NCI-H524 (cell line): Measurements from ENCODE around the gene TBCB.
"Not testable (repeated sequence)": the region's sequence is repeated elsewhere in the genome, so short reads cannot be mapped to it uniquely, and the experiment has no call there.

Experiments used
- DNase-seq, 2 experiments: peaks; one replicate each; lab custom pipeline; 2025; lab: John Stamatoyannopoulos, UW

Gene TBCB

DNA sequence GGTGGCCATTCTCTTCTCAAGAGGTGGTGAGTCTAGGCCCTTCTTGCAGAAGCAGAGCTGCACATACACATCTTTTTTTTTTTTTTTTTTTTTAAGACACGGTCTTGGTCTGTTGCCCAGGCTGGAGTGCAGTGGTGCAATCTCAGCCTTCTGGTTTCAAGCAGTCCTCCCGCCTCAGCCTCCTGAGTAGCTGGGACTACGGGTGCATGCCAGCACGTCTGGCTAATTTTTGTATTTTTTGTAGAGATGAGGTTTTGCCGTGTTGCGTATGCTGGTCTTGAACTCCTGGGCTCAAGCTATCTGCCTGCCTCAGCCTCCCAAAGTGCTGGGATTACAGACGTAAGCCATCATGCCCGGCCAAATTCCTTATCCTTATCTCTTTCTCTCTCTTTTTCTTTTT is 58.6 kb downstream of the TBCB start:
- DNase-seq: not testable (repeated sequence)
